ENCODE data around the gene DMD. TPM values are rescaled to one million over a fixed set of nuclear protein-coding genes. Genes with fewer than 3 reads are reported as not detected.

Gene DMD
- total and polyA plus RNA-seq, 8 donors, result 6.8 to 117 (median 44.2) TPM

DNA sequence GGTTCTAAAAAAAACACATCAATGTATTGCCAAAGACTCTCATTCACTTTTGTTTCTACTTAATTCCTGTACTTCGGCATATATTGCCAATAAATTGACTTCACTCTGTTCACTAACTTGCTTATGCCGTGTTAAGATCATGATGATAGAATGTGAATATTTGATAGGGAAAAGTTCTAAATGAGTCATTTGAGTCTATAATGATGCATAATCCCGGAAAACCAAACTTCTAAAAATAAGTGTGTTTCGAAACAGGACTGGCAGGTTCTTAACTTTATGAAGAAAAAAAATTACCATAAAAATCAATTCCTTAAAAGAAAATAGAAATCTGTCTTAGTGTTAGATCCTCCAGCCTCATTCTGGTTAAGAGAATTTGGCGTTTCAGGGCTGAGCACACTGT lies 1752.0 kb downstream of the DMD start:
- Histone ChIP-seq H3K9me3 (no peaks in the 10 kb centered on the region), H3K27ac (no peak overlapping the region), H3K4me1 (no peaks in the 10 kb centered on the region), H3K27me3 (no peaks in the 10 kb centered on the region), H3K4me3 (no peak overlapping the region), H3K36me3 (no peaks in the 10 kb centered on the region)
- intact Hi-C loops (cut with DNase I; ENCODE audit: low total_unique reads), result no loop called here
- TF ChIP-seq, protein P1, sequence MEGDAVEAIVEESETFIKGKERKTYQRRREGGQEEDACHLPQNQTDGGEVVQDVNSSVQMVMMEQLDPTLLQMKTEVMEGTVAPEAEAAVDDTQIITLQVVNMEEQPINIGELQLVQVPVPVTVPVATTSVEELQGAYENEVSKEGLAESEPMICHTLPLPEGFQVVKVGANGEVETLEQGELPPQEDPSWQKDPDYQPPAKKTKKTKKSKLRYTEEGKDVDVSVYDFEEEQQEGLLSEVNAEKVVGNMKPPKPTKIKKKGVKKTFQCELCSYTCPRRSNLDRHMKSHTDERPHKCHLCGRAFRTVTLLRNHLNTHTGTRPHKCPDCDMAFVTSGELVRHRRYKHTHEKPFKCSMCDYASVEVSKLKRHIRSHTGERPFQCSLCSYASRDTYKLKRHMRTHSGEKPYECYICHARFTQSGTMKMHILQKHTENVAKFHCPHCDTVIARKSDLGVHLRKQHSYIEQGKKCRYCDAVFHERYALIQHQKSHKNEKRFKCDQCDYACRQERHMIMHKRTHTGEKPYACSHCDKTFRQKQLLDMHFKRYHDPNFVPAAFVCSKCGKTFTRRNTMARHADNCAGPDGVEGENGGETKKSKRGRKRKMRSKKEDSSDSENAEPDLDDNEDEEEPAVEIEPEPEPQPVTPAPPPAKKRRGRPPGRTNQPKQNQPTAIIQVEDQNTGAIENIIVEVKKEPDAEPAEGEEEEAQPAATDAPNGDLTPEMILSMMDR (IDR thresholded peaks at IDR 0.05), result no peak
- TF ChIP-seq POLR2AphosphoS5 (IDR thresholded peaks at IDR 0.05), result no peak
- no peak for TF ChIP-seq EP300 (IDR thresholded peaks at IDR 0.05)
- no peak for TF ChIP-seq POLR2A (IDR thresholded peaks at IDR 0.05)
- 69 to 91% (median 87%) methylated on average over 5 of the region's 5 CpGs for WGBS, 5 donors
- no peak for DNase-seq

DNA sequence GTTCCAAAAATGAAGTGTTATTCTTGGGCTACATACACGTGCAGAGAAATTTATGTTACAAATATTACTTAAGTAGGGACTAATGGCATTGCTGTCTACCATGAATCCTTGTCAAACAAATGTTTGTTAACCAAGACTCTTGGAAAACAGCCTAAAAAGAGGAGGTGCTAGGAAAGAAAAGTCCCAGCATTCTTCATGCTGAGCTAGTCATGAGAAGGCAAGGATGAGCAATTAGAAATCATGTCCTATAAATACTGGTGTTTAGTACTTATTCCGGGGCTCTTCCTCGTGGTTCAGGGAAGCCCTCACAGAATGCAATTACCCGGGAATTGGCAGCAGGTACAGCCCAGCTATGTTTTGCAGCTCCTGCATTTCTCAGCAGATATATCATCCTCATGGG lies 1761.4 kb downstream of the DMD start:
- Histone ChIP-seq H3K27me3 (no peaks in the 10 kb centered on the region), H3K36me3 (no peaks in the 10 kb centered on the region), H3K4me3 (no peak overlapping the region), H3K27ac (no peak overlapping the region), H3K9me3 (no peaks in the 10 kb centered on the region), H3K4me1 (no peaks in the 10 kb centered on the region)
- TF ChIP-seq EP300 (IDR thresholded peaks at IDR 0.05) (no peak), POLR2A (IDR thresholded peaks at IDR 0.05) (no peak), POLR2AphosphoS5 (IDR thresholded peaks at IDR 0.05) (no peak)
- TF ChIP-seq, protein P1 (IDR thresholded peaks at IDR 0.05), result no peak
- WGBS, 5 donors, result 50 to 73% (median 66%) methylated on average over 4 of the region's 4 CpGs
- no peak for DNase-seq
- intact Hi-C loops (cut with DNase I; ENCODE audit: low total_unique reads), result no loop called here

DNA sequence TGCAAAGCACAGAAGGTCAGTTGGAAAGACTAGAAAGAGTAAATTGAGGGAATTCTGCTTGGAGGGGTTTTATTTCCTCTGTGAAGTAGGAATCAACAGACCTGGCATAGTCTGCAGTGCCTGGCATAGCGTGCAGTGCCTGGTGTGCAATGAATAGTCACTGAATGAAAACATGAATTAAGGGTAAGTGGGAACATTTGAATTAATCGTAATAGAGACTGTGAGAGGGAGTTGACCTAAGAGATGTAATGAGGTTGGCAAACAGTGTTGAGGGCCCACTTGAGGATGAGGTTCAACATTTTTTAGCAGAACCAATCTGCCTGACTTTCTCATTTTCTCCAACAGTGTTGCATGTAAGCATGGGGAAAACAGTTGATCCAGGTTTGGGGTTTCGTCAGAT lies 1762.3 kb downstream of the DMD start:
- intact Hi-C loops (cut with DNase I; ENCODE audit: low total_unique reads), result no loop called here
- no peaks in the 10 kb centered on the region for H3K4me1 ChIP-seq
- WGBS, 5 donors, result 70 to 96% (median 85%) methylated on average over 3 of the region's 3 CpGs
- TF ChIP-seq, protein P1 (IDR thresholded peaks at IDR 0.05), result no peak
- no peak for TF ChIP-seq POLR2AphosphoS5 (IDR thresholded peaks at IDR 0.05)
- no peak for TF ChIP-seq EP300 (IDR thresholded peaks at IDR 0.05)
- TF ChIP-seq POLR2A (IDR thresholded peaks at IDR 0.05), result no peak
- H3K36me3 ChIP-seq, result no peaks in the 10 kb centered on the region
- H3K27ac ChIP-seq, result no peak overlapping the region
- H3K27me3 ChIP-seq, result no peaks in the 10 kb centered on the region
- DNase-seq, result no peak
- no peaks in the 10 kb centered on the region for H3K9me3 ChIP-seq
- no peak overlapping the region for H3K4me3 ChIP-seq

- 56 to 78% (median 69%) methylated on average over 4 of the region's 4 CpGs for WGBS, 5 donors
- intact Hi-C loops (cut with DNase I; ENCODE audit: low total_unique reads), result no loop called here
- Histone ChIP-seq H3K4me3 (no peak overlapping the region), H3K4me1 (no peaks in the 10 kb centered on the region), H3K27me3 (no peaks in the 10 kb centered on the region), H3K27ac (no peak overlapping the region), H3K9me3 (no peaks in the 10 kb centered on the region), H3K36me3 (no peaks in the 10 kb centered on the region)
- no peak for DNase-seq
- TF ChIP-seq, protein P1 (IDR thresholded peaks at IDR 0.05), result no peak
- no peak for TF ChIP-seq POLR2AphosphoS5 (IDR thresholded peaks at IDR 0.05)
- TF ChIP-seq EP300 (IDR thresholded peaks at IDR 0.05), result no peak
- no peak for TF ChIP-seq POLR2A (IDR thresholded peaks at IDR 0.05)
These were observed 1765.8 kb downstream of the DMD start for GRCh38 chrX:31445542-31445941.
